ENCODE data around the gene TEX38. TPM values are rescaled to one million over a fixed set of nuclear protein-coding genes. Genes with fewer than 3 reads are reported as not detected.

Gene TEX38
- total RNA-seq, 4 donors from 2014 or later, result not detected

GRCh38 chr1:46708121-46708520 lies 36.5 kb downstream of the TEX38 start:
- H3K4me3 ChIP-seq, result no peak overlapping the region
- in situ Hi-C loops (cut with MboI; ENCODE audit: low pct_ligation_motif_present in 1 of 4, low pct_unique_long_range_greater_than_20kb in 1 of 4, low sequenced_read_pairs in 3 of 4), result no loop called here
- DNase-seq, result no peak
- no peaks in the 10 kb centered on the region for H3K27me3 ChIP-seq
- peaks cover 0 to 50% (median 9%) of the 10 kb centered on the region in 4 donors for H3K36me3 ChIP-seq
- no peaks in the 10 kb centered on the region for H3K9me3 ChIP-seq
- WGBS, 2 donors (ENCODE audit: low coverage in 1 of 2), result 91 to 100% methylated on average over 1 of the region's 1 CpG
- no peak overlapping the region for H3K27ac ChIP-seq
- intact Hi-C loops (cut with DNase I; ENCODE audit: low total_unique reads), result no loop called here
- TF ChIP-seq EP300 (IDR thresholded peaks at IDR 0.05; ENCODE audit: low read depth), result no peak
- no peak for TF ChIP-seq POLR2A (IDR thresholded peaks at IDR 0.05)
- no peak for TF ChIP-seq CTCF (IDR thresholded peaks at IDR 0.05)
- TF ChIP-seq POLR2AphosphoS5 (IDR thresholded peaks at IDR 0.05), result no peak
- peaks cover 0 to 13% (median 5%) of the 10 kb centered on the region in 4 donors for H3K4me1 ChIP-seq

GRCh38 chr1:46714976-46715375 lies 43.3 kb downstream of the TEX38 start:
- Histone ChIP-seq H3K36me3 (peaks cover 0 to 21% (median 8%) of the 10 kb centered on the region in 4 donors), H3K4me3 (no peak overlapping the region), H3K4me1 (peaks cover 18 to 35% (median 22%) of the 10 kb centered on the region in 4 donors), H3K9me3 (no peaks in the 10 kb centered on the region), H3K27me3 (no peaks in the 10 kb centered on the region), H3K27ac (no peak overlapping the region)
- no peak for TF ChIP-seq CTCF (IDR thresholded peaks at IDR 0.05)
- TF ChIP-seq POLR2AphosphoS5 (IDR thresholded peaks at IDR 0.05), result no peak
- no peak for TF ChIP-seq EP300 (IDR thresholded peaks at IDR 0.05; ENCODE audit: low read depth)
- no peak for TF ChIP-seq POLR2A (IDR thresholded peaks at IDR 0.05)
- no peak for DNase-seq
- 53 to 56% methylated on average over 3 of the region's 3 CpGs for WGBS, 2 donors (ENCODE audit: low coverage in 1 of 2)
- intact Hi-C loops (cut with DNase I; ENCODE audit: low total_unique reads) (loop anchor here (5.0 kb wide), 1 partner anchor 108 kb away; no protein-coding TSS in a partner anchor), in situ Hi-C loops (cut with MboI; ENCODE audit: low pct_ligation_motif_present in 1 of 4, low pct_unique_long_range_greater_than_20kb in 1 of 4, low sequenced_read_pairs in 3 of 4) (loop anchor here in 1 of 4 donors (10.0 kb wide), 1 partner anchor 100 kb away; the partner anchor contains the start of gene MOB3C)

GRCh38 chr1:46717654-46718053 lies 46.0 kb downstream of the TEX38 start:
- Histone ChIP-seq H3K36me3 (peaks cover 0 to 15% (median 8%) of the 10 kb centered on the region in 4 donors), H3K27ac (peak overlapping the region in 3 of 4 donors; percentile 87 to 92 (median 88)), H3K9me3 (no peaks in the 10 kb centered on the region), H3K27me3 (no peaks in the 10 kb centered on the region), H3K4me3 (peak overlapping the region in 3 of 4 donors; percentile 78 to 96 (median 88)), H3K4me1 (peaks cover 18 to 37% (median 23%) of the 10 kb centered on the region in 4 donors)
- in situ Hi-C loops (cut with MboI; ENCODE audit: low pct_ligation_motif_present in 1 of 4, low pct_unique_long_range_greater_than_20kb in 1 of 4, low sequenced_read_pairs in 3 of 4), result loop anchor here in 1 of 4 donors (10.0 kb wide), 1 partner anchor 103 kb away; the partner anchor contains the start of gene MOB3C
- DNase-seq, result no peak
- intact Hi-C loops (cut with DNase I; ENCODE audit: low total_unique reads), result loop anchor here (5.0 kb wide), 1 partner anchor 110 kb away; no protein-coding TSS in a partner anchor
- TF ChIP-seq POLR2A (IDR thresholded peaks at IDR 0.05), result no peak
- TF ChIP-seq POLR2AphosphoS5 (IDR thresholded peaks at IDR 0.05), result no peak
- no peak for TF ChIP-seq CTCF (IDR thresholded peaks at IDR 0.05)
- TF ChIP-seq EP300 (IDR thresholded peaks at IDR 0.05; ENCODE audit: low read depth), result no peak
- WGBS, 2 donors (ENCODE audit: low coverage in 1 of 2), result 63 to 72% methylated on average over 4 to 9 of the region's 9 CpGs

GRCh38 chr1:46718340-46718726 lies 46.7 kb downstream of the TEX38 start:
- in situ Hi-C loops (cut with MboI; ENCODE audit: low pct_ligation_motif_present in 1 of 4, low pct_unique_long_range_greater_than_20kb in 1 of 4, low sequenced_read_pairs in 3 of 4) (loop anchor here in 1 of 4 donors (10.0 kb wide), 1 partner anchor 104 kb away; the partner anchor contains the start of gene MOB3C), intact Hi-C loops (cut with DNase I; ENCODE audit: low total_unique reads) (loop anchor here (5.0 kb wide), 1 partner anchor 111 kb away; no protein-coding TSS in a partner anchor)
- H3K4me1 ChIP-seq, result peaks cover 18 to 37% (median 23%) of the 10 kb centered on the region in 4 donors
- H3K27me3 ChIP-seq, result no peaks in the 10 kb centered on the region
- peak overlapping the region; percentile 87 to 92 (median 89) for H3K27ac ChIP-seq
- peak overlapping the region; percentile 78 to 98 (median 92) for H3K4me3 ChIP-seq
- no peak for TF ChIP-seq POLR2AphosphoS5 (IDR thresholded peaks at IDR 0.05)
- no peak for TF ChIP-seq EP300 (IDR thresholded peaks at IDR 0.05; ENCODE audit: low read depth)
- no peak for TF ChIP-seq CTCF (IDR thresholded peaks at IDR 0.05)
- no peak for TF ChIP-seq POLR2A (IDR thresholded peaks at IDR 0.05)
- 2% methylated on average over 12 of the region's 12 CpGs; no CpG with 5 or more reads in 1 of the 2 donors for WGBS, 2 donors (ENCODE audit: low coverage in 1 of 2)
- peaks cover 0 to 15% (median 8%) of the 10 kb centered on the region in 4 donors for H3K36me3 ChIP-seq
- DNase-seq, result no peak
- no peaks in the 10 kb centered on the region for H3K9me3 ChIP-seq
